Measurements from ENCODE around the gene EPHA3.

Gene EPHA3

DNA sequence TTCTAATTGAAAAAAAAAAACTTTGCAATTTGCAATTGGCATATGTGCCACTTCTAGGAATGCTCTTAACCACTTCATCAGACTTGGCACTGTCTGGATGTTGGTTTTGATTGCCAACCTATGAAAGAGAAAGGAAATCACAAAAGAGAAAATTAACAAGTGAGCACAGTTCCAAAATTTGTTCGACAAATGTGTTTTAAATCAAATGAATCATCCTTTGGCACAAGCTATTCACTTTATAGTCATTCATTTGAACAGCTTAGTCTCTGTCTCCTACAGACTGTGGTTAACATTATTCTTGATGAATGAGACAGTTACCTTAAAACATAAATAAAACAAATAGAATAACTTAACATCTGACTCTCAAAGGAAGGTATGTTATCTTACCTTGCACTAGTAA is 265.0 kb downstream of the EPHA3 start:
- no peak for DNase-seq

DNA sequence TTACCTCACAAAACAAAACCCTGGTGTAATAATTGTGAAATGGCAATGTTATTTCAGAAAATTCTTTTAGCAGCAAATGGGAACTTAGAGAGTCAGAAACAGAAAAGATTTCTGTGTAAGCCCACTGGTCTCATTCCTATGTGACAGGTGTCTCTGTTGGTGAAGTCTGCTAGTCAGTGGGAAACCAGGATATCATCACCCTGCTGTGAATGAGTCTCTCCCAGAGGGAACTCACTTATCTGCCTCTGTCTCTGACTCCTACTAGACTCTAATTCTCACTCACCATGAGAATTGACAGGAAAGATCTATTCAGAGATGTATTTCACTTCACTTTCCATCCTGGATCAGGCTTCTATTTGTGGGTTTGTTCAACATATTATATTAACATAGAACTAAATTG is 266.0 kb downstream of the EPHA3 start:
- no peak for DNase-seq

DNA sequence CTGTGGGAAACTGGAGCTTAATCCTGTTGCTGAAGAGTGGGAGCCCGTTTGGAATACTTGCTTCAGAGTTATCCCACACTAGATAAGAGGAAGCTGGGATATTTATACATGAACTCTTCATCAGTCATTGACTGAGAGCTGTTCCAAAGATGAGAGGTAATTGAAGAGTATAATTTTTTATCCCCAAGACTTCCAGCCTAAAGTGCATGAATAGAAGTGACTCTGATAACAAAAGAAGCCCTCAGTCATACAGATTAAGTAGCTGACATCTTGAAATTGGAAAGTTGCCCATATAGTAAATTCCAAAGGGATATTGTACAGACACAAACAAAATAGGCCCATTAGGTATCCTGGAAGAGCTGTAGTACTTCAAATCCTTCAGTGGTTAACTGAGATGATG is 268.0 kb downstream of the EPHA3 start:
- no peak for DNase-seq

DNA sequence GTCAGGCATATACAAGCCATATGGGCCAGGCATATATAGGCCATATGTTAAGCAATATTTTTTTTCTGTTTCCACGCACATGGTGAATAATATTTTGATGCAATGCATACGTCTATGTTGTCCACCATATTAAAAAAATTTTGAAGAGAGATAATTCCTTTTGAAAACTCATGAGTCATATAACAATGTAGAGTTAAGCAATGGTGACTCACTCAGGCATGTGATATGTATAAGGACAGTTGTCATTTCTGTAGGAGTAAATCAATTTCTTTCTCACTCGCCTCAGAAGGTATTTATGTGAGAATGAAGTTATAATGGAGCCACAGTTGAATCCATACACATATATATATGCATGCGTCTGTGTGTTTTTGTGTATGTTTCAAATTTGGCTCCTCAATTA is 272.6 kb downstream of the EPHA3 start:
- DNase-seq, result peak; percentile 1

DNA sequence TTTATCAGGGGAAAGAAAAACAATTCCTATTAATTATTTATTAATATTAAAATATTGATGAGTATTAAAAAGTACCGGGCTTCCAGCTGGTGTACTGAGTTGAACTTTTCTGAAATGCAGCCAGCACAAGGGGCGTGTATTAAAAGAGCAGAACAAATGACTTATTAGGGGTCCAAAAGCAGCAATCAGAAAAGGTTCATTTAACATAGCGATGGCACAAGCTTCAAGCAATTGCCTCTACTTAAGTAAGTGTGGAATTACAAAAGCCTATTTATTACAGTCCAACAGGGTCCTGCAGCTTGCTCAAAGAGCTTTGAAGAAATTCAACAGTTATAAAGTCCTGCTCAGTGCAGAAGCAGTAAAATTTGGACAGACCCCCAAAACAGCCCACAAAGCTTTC is 285.6 kb downstream of the EPHA3 start:
- DNase-seq, result no peak

DNA sequence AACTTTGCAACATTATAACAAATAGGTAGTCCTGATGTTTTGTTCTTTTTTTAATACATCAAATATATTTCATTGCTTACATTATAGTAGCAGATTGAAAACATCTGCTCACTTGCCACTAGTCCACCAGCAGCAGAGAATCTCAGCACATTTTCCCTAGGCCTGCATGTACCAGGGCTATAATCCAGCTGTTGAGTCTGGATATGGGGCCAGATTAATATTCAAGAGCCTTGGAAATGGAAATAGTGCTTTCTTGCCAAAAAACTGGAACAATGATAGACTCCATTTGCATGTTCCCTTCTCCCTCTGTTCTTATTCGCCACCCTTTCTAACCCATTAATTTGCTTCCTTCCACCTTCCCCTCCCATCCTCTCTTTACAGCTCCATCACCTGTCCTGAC is 288.0 kb downstream of the EPHA3 start:
- DNase-seq, result no peak

DNA sequence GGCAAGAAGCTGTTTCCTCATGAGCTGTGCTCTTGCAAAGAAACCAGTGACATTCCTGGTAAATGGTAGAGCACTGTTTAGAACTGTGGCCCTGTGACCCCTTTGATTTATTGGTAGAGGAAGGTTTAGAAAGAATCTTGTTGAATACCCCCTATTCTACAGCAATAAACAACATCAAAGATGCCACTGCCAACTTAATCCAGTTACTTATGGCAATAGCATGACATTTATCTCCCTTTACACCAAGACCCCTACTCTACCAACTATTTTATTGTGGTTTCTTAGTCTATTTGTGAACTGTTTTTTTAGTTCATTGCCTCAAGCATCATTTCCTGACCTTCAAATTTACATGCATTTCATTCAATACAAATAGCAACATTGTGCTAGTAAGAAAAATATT is 288.6 kb downstream of the EPHA3 start:
- no peak for DNase-seq

DNA sequence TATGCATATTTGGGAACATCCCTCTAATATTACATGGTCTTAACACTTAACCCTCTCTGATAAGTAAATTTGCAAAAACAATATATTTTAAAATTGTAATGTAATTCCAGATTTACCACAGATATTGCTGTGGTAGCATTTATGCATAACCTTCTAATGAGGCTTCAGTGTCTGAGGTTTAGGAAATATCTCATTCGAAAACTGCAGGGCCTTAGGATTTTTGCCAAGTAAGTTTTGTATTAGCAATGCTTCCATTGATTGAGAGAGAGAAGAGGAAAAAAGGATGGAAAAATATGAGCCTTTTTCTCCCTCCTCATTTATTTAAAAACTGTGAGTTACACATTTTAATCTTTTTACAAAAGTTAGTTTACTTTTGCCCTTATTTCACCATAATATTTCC is 294.6 kb downstream of the EPHA3 start:
- no peak for DNase-seq

DNA sequence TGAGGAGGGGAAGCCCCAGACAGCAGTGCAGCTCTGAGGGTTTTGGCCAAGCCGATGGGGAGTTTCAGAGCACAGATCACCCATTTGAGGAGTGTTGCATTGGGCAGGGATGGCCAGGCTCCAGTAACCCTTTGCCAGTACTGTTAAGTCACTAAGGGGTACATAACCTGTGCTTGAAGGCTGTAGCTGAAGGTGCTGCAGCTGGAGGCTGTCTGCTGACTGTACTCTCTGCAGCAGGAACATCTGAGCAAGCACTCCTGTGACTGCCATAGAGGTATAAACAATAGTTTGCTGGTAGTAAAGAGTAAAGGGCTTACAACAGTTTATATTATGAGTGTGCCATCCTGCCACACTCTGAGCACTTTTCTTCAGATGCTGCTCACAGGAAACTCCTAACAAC is 297.8 kb downstream of the EPHA3 start:
- DNase-seq, result no peak

DNA sequence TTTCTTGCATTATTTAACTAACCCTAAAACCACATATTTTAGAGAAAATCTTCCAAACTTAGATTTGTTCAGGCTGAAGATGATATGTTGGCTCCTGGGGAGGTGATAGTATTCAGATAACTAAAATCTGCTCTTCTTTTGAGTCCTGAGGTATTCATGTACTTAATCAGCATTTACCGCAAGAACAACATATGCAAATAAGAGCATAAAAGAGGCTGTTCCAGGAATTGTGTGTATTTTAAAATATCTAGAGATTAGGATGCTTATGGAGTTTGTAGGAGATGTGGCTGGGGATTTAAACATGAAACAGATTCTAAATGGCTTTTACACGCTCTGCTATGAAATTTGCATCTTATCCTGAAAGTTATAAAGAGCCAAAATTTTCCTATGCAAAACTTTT is 298.2 kb downstream of the EPHA3 start:
- no peak for DNase-seq

DNA sequence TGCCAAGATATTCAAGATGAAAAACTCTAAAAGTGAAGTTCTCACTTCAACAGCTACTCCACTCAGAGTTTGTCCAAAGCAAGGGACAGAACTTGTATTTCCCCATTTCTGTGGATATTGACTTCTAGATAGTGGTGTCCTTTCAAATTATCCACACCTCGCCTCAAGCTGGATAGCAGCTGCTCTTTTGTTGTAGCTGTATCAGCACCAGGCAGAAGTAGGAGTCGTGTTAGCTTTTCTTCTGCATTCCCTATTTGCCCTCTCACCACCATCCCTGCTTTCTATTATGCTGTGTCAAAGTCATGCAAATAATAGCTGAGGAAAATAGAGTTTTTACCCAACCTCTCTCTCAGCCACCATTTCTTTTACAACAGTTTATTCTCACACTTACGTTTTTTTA is 303.8 kb downstream of the EPHA3 start:
- no peak for DNase-seq

DNA sequence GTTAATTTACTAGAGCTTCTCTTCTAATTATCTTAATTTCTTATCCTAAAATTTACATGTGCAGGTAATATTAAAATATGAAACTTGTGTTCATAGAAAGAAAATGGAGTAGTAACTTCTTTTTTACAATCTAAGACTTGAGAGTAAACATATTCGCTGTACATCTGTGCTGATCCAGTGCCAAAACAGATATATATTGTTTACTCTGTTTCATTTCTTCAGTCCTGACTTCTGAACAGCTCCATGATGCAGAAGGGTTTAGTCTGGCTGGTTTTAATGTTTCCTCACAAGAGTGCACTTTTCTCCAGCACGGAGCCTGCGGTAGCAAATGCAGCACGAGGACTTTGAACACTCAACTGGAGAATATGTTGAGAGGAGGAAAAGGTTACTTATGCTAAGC is 306.8 kb downstream of the EPHA3 start:
- DNase-seq, result no peak

DNA sequence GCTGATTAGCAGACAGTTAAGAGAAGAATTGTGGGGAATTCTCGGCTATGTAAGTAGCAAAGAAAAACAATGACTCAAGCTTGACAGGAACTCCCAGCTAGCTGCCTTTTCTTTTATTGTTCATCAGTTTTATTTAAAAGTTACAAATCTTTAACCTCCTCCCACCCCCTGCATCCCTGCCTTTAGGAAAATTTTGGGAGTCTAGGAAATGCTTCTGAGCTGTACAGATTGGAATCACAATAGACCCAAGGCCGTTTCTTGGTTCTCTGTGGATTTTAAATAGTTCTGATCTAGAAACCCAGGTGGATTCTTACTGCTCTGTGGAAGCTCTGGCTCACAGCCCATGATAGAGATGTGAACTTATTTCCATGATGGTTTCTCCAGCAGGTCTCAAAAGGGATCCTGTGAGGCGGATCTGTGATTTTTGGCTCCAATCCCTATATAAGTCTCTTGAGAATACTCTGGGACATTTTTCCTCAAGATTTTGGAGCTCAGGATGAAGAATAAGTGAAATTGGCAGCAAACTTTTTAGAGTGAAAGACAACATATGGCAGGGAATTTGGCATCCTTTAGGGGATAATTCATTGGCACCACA is 312.3 kb downstream of the EPHA3 start:
- DNase-seq, result no peak

DNA sequence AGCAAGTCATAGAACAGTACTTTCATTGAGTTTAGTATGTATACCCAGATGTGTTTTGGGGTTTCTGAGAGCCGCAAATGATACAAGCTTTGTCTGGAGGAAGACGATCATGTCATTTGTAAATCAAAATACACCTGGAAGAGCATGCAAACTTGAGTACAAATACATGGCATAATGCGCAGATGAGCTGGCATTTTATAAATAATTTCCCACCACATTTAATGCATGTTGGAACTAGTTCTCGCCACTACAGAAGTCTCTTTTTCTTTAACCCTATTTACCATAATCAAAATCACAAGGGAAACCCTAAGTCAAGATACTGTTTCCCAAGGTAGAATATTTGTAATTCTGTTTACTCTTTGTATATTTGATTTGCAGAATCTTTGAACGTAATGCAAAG is 318.6 kb downstream of the EPHA3 start:
- no peak for DNase-seq

DNA sequence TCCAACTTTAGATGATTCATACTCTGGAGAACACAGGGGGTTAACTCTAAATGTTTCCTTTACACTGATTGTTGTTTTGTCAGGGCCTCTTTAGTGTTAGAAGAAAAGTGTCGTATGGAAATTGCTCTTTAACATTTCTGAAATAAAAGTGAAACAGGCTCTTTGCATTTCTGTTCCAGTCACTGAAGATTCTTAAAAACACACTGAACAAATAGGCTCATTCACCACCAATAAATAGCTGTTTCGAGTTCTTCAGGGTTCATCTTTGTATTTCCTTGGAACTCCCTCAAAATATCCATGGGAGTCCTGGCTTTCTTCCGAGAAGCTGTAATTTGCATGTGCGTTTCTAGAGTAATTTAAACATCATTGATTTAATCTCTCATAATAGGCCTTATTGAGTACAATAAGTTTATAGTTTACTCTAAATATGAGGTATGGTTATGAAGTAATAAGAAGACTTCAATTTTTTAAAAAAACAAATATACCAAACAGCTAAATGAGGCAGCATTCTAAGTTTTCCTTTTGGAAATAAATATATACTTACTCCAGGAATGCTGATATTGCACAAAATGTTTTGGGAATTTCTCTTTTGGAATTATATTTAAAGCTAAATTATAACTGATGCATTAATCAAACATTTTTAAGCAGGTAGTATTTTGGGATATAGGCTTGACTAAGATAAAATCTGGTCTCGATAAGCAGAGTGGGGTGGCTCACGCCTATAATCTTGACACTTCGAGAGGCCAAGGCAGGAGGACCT is 327.4 kb downstream of the EPHA3 start:
- DNase-seq, result no peak

DNA sequence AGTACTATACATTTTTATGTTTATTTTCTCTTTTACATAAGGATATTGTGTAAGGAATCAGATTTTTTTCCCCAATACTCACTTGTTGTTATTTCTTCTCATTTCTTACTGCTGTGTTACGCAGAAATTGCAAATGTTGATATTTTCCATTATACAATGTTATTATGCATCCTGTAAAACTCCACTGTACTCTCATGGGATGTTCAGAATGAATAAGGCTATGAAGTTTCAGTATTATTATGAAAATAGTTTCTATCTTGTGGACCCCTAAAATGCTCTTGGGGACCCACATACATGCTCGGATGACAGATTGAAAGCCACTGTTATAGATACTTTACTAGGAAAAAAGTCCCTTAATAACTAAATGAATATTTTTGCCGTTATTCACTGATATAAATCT is 329.4 kb downstream of the EPHA3 start:
- DNase-seq, result no peak

DNA sequence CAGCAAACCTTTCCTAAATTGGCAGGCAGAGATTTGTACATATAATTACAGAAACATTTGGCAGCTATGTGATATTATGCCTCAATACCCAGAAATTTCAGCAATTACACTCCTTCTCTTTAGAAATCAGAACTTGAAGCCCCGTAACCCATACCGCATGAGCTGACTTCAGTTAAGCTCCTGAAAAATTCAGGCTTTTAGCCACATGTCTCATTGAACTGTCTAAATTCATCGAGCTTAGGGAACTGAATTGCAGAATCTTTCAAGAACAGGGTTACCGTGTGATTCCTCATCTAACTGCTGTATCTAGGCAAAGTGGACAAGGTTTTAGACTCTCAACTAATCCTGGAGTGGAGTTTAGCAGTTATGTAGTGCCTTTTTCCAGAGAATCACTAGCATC is 333.0 kb downstream of the EPHA3 start:
- no peak for DNase-seq

DNA sequence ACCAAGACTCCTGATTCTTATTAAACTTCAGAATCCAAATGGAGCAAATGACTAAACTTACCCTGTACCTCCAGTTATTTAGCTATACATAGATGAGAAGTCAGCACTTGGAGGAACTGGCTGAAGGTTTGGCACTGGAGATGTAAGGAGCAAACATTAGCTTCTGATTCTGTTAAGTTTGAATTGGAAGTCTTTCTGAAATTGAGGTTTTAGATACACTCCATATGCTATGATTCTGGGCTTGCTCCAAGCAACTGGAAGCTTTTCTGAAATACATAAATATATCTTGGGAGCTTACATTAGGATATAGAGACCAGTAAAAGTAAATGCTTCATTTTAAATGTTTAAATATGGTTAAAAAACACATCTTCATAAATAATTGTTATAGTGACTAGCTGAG is 333.7 kb downstream of the EPHA3 start:
- DNase-seq, result no peak

DNA sequence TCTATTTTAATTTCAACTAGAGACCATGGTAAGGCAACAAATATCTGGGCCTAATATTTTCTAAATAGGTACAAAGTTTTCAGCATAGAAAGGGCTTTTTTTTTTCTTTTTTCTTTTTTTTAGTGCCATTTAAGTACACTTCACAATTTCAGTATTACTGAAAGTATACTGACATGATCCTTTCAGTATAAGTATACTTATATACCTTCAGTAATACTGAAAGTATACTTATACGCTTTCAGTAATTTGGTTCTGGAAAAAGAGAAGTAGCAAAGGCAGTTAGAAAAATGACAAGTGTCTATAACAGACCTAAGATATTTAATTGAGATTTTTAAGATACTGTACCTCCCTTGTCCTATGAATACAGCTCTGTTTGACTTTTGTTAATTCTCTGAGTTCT is 339.2 kb downstream of the EPHA3 start:
- DNase-seq, result no peak

DNA sequence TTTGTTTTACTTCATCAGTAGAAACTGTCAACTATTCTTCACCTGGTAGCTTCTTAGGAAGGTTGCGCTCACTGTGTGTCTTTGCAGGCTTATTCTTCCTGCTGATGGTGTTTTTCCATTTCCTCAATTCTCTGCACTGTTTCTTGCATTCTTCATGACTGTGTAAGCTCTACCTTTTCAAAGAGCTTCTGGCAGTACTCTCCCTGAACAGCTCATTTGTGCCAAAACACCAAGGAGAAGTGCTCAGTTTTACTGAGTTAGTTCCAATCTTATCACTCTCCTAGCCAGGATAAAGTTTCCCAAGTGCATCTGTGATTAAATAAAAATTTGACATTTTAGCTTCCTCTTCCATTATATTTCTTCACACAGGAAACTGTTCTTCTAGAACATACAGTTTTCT is 339.8 kb downstream of the EPHA3 start:
- DNase-seq, result no peak

DNA sequence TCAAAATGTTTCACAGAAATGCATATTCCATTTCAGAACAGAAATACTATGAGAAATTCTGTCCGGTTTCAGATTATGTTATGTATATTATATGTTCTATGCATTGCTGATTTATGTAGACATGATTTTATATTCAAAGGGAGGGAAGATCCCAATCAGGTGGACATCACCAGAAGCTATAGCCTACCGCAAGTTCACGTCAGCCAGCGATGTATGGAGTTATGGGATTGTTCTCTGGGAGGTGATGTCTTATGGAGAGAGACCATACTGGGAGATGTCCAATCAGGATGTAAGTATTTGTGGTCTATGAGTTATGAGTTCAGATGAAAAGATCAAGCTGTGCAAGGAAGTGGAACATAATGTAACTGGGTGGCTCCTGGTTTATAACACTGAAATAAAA is 341.7 kb downstream of the EPHA3 start:
- DNase-seq, result no peak

DNA sequence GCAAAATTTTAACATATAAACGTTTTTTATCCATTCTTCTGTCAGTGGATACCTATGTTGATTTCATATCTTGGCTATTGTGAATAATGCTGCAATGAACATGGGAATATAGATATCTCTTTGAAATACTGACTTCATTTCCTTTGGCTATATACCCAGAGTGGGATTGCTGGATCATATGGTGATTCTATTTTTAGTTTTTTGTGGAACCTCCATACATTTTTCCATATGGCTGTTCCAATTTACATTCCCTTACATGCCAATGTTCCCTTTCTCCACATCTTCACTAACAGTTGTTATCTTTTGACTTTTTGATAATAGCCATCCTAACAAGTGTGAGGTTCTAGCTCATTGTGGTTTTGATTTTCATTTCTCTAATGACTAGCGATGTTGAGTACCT is 344.6 kb downstream of the EPHA3 start:
- no peak for DNase-seq

DNA sequence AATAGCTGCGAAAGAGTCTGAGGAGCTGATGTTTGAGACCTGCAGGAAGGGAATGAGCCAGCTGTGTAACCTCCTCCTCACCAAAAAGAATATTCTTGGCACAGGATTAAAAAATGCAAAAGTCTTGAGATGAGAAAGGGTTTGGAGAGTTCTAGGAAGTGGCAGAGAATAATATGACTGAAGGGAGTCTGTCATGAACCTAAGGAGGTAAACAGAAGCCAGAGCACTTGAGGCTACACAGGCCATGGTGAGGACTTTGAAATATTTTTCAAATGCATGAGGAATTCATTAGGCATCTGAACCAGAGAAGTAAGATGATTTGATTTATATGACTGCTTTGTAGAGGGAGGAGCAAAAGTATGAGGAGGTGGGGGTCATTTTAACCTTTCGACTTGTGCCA is 347.8 kb downstream of the EPHA3 start:
- no peak for DNase-seq

DNA sequence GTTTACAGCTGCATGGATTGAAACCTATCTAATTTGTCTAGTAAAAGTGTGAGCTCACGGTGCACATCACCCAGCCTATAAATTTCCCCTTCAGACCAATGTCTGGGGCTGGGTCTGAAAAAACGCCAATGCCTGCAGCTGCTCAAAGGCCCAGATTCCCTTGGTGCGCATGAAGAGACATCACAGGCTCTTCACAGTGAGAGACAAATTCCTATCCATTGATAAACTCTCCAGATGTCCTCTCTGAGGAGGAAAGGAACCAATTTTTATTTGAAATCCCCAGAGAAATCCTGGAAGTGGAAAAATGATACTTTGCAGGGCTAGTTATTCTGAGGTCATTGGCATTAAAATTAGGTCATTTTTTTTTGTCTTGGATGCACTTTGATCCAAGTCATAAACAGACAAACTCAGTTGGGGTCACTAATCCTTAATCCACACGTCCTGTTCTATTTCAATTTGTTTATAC is 360.5 kb downstream of the EPHA3 start:
- DNase-seq, result no peak

DNA sequence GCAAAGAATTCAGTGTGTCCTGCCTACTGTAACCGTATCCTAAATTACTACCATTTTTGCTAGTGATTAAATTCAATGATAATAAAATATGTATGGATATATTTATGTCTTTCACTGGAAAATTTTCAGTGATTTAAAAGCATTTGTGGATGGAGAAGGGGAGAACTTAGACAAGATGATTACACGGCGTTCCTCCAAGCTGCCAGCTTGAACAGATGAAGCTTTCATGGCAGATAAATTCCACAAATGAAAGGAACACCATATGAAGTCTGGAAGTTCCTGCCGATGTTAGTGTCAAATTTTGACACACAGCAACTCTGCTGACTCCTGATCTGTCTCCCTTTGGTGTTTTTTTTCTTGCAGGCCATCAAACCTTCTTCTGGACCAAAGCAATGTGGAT is 364.7 kb downstream of the EPHA3 start:
- no peak for DNase-seq

Measured in suppressor macrophage treated with lipopolysaccharide for 4 hours (primary cell).